Right ventricle myocardium superior (tissue), 1 donor: ENCODE measurements around the gene LRRC42. TPM values are rescaled to one million over a fixed set of nuclear protein-coding genes. Genes with fewer than 3 reads are reported as not detected.
A peak's percentile ranks its signal among the peaks of the same experiment; 100 is the strongest.
"Not testable (repeated sequence)": the region's sequence is repeated elsewhere in the genome, so short reads cannot be mapped to it uniquely, and the experiment has no call there.

Experiments
- ATAC-seq: fragments of 200-7000 bp; cut with Tn5 transposase; one replicate; pipeline ENCODE4 v1.9.1; 2020; ENCODE audit warnings: mild to moderate bottlenecking; ENCODE audit not compliant: poor library complexity
- DNase-seq: peaks from one replicate; pipeline ENCODE4 v3.0.0-alpha.2; 2020
- intact Hi-C: fragments of 100-400 bp; cut with DNase I; formaldehyde crosslinking; loops from one replicate; pipeline ENCODE4 v1.11.2; 2022
- total RNA-seq: library from RNA; stranded (reverse); fragmentation: NEBNext Ultra II Directional; extraction: Animal tissue kit (Norgen Biotek cat#: 25700); gene quantifications from one replicate; pipeline ENCODE4 v1.2.1, GENCODE V29; 2021
- donor health status: DM: no; HTN: yes; CAD: no; lungs with severe emphysema.

LRRC42 gene
- total RNA-seq, 1 donor from 2014 or later: 12.0 TPM

GRCh38 chr1:53995683-53996082 is 49.5 kb downstream of the LRRC42 start:
- ATAC-seq: no peak
- intact Hi-C loops: no loop called here
- DNase-seq: no peak

DNA sequence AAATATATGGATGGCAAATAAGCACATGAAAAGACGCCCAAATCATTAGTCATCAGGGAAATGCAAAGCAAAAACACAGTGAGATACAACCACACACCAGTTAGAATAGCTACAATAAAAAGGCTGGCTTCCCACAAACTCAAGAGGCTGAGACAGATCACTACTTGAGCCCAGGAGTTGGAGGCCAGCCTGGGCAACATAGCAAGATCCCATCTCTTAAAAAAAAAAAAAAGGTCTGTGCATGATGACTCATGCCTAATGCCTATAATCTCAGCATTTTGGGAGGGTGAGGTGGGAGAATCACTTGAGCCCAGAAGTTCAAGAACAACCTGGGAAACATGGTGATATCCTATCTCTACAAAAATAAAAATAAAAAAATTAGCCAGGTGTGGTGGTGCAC is 52.1 kb downstream of the LRRC42 start:
- ATAC-seq: no peak
- intact Hi-C loops: no loop called here
- no peak for DNase-seq

GRCh38 chr1:53999920-54000319 is 53.8 kb downstream of the LRRC42 start:
- ATAC-seq (no peak), DNase-seq (no peak)
- intact Hi-C loops: no loop called here

DNA sequence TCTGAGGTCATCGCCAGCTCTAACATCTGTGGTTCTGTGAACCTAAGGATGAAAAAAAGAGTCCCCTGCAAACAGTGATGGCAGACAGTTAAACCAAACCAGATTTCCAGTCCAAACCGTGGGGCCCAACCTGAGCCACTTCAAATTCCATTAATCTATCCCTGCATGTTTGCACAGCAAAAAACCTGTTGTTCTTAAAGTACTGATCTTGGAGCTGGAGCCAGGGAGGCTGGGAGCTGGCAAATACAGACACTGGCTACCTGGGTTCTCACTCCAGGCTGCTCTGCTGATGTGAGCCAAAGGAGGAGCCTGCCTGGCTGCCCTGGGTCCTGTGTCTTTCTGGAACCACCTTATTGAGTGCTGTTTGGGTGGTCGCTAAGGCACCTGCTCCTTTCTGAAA is 55.4 kb downstream of the LRRC42 start:
- ATAC-seq: no peak
- no peak for DNase-seq
- intact Hi-C loops: no loop called here

DNA sequence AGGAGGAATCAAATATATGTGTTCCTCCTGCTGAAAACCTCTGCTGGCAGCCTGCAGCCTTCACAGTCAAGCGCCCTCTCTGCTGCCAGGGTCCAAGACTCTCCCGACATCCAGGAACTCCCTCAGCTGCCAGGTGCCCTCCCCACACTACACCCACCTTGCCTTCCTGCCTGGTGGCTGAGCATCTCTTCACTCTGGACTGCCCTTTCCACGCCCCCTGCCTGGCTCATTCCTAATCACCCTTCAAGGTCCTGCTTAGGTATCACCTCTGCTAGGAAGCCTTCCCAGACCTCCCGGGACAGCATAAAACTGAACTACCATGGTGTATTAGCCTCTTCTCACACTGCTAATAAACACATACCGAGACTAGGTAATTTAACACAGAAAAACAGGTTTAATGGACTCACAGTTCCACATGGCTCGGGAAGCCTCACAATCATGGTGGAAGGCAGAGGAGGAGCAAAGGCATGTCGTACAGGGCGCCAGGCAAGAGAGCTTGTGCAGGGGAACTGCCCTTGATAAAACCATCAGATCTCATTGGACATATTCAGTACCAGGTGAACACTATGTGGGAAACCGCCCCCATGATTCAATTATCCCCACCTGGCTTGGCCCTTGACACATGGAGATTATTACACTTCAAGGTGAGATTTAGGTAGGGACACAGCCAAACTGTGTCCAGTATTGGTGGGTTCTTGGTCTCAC is 56.5 kb downstream of the LRRC42 start:
- DNase-seq: no peak
- ATAC-seq: no peak
- intact Hi-C loops: no loop called here

- no peak for ATAC-seq
- intact Hi-C loops: no loop called here
Observed at GRCh38 chr1:54003249-54003646, 57.1 kb downstream of the LRRC42 start.

GRCh38 chr1:54003750-54004480 is 57.8 kb downstream of the LRRC42 start:
- ATAC-seq, intact Hi-C loops, DNase-seq: not testable (repeated sequence)

More at GRCh38 chr1:54003249-54003646, 57.1 kb downstream of the LRRC42 start:
- no peak for DNase-seq

- peak; percentile 41 for ATAC-seq
- no peak for DNase-seq
- intact Hi-C loops: no loop called here
Observed at GRCh38 chr1:54004481-54005049, 58.4 kb downstream of the LRRC42 start.

- ATAC-seq (no peak), DNase-seq (no peak)
- intact Hi-C loops: no loop called here
Observed at GRCh38 chr1:54006508-54006907, 60.4 kb downstream of the LRRC42 start.

- no peak for DNase-seq
- ATAC-seq: no peak
- intact Hi-C loops: no loop called here
Observed at GRCh38 chr1:54007613-54008012, 61.5 kb downstream of the LRRC42 start.

GRCh38 chr1:54008876-54009275 is 62.7 kb downstream of the LRRC42 start:
- intact Hi-C loops: no loop called here
- ATAC-seq: no peak
- DNase-seq: no peak

DNA sequence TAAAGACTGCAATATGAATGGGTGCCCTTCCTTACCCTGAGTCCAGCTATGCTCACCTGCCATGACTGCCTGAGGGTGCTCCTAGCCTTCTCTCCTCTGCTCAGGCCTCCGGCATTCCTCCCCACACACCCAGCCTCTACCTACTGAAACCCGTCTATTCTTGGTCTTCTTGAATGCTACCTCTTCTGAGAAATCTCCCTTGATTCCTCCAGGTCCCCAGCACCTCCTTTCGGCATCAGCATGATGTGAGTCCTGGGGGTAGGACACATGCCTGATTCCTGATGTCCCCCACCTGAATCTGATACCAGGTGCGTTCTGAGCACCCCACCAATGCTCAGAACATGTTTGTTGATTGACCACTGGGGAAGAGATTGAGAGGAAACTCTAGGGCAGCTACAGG is 63.3 kb downstream of the LRRC42 start:
- ATAC-seq (no peak), DNase-seq (no peak)
- intact Hi-C loops: no loop called here

DNA sequence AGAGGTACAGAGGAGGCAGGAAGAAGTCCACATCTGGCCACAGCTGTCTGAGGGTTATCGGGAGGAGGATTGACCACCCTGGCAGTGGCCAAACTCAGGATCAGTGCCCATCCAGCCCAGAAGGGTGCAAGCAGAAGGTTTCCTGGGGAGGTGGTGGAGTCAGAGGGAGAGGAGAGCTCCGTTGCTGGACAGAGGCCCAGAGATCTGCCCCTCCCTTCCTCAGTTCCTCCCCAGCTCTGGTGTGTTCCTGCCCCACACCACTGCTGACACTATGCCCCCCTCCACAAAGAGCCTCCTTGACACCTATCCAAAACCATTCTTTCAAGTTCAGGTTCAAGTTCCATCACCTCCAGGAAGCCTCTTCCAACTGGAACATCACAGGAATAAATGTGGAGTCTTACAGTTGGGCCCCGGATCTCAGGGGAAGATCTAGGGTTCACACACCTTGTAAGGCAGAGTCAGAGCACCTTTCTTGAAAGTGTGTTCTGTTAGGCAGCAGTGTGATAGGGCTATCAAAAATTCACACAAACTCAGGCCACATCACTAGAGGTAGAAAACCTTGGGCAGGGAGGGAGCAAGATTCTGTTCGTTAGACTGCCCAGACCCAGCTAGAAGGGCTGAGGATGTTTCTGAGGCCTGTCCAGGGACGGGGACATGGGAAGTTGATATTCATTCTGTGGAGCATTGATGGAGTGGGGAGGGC is 64.4 kb downstream of the LRRC42 start:
- no peak for ATAC-seq
- no peak for DNase-seq
- intact Hi-C loops: no loop called here

GRCh38 chr1:54011316-54012007 is 65.3 kb downstream of the LRRC42 start:
- no peak for ATAC-seq
- intact Hi-C loops: no loop called here
- DNase-seq: no peak

- intact Hi-C loops: no loop called here
- ATAC-seq (no peak), DNase-seq (no peak)
Observed at GRCh38 chr1:54012008-54012325, 65.8 kb downstream of the LRRC42 start.

DNA sequence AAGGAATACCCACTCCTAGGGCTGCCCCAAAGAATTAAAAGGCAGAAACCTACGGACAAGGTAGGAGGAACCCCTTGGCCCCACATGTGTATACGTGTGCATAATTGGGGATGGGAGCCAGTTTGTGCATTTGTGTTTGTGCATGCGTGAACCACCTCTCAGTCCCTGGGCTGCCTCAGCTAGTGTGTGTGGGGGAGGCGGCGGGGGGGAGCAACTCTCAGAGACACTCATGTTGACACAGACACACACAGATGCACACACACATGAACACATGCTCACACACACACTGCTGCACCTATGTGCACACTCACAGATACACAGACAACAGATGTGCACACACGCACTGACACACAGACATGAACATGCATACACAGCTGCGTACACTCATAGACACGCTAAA is 66.7 kb downstream of the LRRC42 start:
- DNase-seq: no peak
- intact Hi-C loops: no loop called here
- no peak for ATAC-seq

DNA sequence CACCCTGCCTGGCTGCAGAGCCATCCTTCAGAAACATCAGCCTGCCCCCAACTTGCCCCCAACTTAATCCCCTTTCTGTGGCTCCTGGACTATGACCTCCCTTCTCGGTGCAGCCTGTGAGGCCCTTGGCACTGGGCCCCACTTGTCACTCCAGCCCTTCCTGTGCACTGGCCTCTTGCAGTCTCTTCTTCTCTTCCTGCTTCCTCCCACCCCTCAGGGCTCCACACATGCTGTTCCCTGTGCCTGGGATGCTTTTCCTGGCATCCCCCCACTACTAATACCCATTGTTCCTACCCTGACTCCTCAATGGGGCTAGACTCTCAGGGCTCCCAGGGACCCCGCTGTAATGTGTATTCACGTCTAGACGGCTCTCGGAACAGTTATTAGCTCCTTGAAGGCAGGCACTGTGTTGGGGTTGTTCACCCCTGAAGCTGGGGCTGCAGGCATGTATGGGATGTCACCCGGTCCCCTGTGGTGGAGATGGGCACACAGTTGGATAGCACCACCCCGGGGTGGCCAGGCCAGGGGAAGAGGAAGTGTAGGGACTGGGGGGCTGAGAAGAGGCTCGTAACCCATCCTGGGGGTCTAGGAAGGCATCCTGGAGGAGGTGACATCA is 67.4 kb downstream of the LRRC42 start:
- ATAC-seq (no peak), DNase-seq (no peak)
- intact Hi-C loops: no loop called here

DNA sequence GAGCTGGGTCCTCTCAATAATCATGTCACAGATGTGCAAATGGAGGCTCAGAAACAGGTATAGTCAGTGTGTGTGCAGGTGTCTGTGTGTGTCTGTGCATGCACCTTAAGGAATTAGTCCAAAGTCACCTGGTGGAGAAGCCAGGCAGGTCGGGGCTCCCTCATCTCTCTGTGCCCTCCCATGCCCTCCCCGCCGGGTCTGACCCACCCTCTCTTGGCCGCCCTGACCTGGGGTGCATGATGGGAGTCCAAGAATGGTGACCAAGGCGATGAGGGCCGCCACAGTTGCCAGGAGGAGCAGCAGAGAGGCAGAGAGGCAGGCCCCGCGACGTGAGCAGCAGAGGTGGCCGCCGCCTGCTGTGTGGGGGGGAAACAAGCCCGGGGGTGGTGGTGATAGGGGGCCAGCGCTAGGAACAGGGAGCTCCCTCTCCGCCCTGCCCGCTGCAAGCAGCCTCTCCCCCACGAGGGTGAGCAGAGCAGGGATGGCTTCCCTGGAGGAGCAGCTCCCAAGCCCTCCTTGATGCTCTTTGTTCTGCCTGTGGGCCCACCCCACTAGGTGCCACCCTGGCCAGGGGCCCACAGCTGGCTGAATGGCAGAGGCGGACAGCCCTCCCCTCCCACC is 68.0 kb downstream of the LRRC42 start:
- ATAC-seq (no peak), DNase-seq (no peak)
- intact Hi-C loops: no loop called here
